Muscle of back (tissue), 13 donors: ENCODE results near the gene TMSB10. TPM values are rescaled to one million over a fixed set of nuclear protein-coding genes. Genes with fewer than 3 reads are reported as not detected.
"Not testable (repeated sequence)": the region's sequence is repeated elsewhere in the genome, so short reads cannot be mapped to it uniquely, and the experiment has no call there.

Experiments
- DNase-seq, 3 donors: peaks; one replicate each; pipeline versions ENCODE4 v3.0.0 to v3.0.0-alpha.2; 2013
- long read RNA-seq, 9 donors: transcript quantifications; one replicate each; lab custom pipeline, GENCODE V29; 2026
- polyA plus RNA-seq, 10 donors: library from polyadenylated mRNA; unstranded; fragments of 120-200 nt; gene quantifications; one replicate each; pipeline ENCODE4 v1.2.1, GENCODE V29; 2013; ENCODE audit not compliant: insufficient read length in 10 of 10

The TMSB10 gene
- polyA plus RNA-seq, result 1,000 to 10,000 TPM; 1,032 to 1,730 (median 1,254) TPM
- long read RNA-seq, donor 1, transcript TMSB10-201 (3 exons, 496 nt), result major isoform, 1,249 of 1,430 reads
- long read RNA-seq, donor 1, partial matches to known transcripts, result 129 of 1,430 reads
- long read RNA-seq, donor 1, other reads (novel, unspliced or antisense), result 52 of 1,430 reads
- long read RNA-seq, donor 2, transcript TMSB10-201 (3 exons, 496 nt), result major isoform, 1,122 of 1,240 reads
- long read RNA-seq, donor 2, partial matches to known transcripts, result 96 of 1,240 reads
- long read RNA-seq, donor 2, other reads (novel, unspliced or antisense), result 22 of 1,240 reads
- long read RNA-seq, donor 3, transcript TMSB10-201 (3 exons, 496 nt), result major isoform, 5 of 5 reads
- long read RNA-seq, donor 3, partial matches to known transcripts, result 0 of 5 reads
- long read RNA-seq, donor 3, other reads (novel, unspliced or antisense), result 0 of 5 reads
- long read RNA-seq, donor 4, transcript TMSB10-201 (3 exons, 496 nt), result major isoform, 1,007 of 1,148 reads
- long read RNA-seq, donor 4, partial matches to known transcripts, result 111 of 1,148 reads
- long read RNA-seq, donor 4, other reads (novel, unspliced or antisense), result 30 of 1,148 reads
- long read RNA-seq, donor 5, transcript TMSB10-201 (3 exons, 496 nt), result major isoform, 2,569 of 2,859 reads
- long read RNA-seq, donor 5, partial matches to known transcripts, result 154 of 2,859 reads
- long read RNA-seq, donor 5, other reads (novel, unspliced or antisense), result 136 of 2,859 reads
- long read RNA-seq, donor 6, transcript TMSB10-201 (3 exons, 496 nt), result major isoform, 1,348 of 1,491 reads
- long read RNA-seq, donor 6, partial matches to known transcripts, result 86 of 1,491 reads
- long read RNA-seq, donor 6, other reads (novel, unspliced or antisense), result 57 of 1,491 reads
- long read RNA-seq, donor 7, transcript TMSB10-201 (3 exons, 496 nt), result major isoform, 904 of 1,012 reads
- long read RNA-seq, donor 7, partial matches to known transcripts, result 91 of 1,012 reads
- long read RNA-seq, donor 7, other reads (novel, unspliced or antisense), result 17 of 1,012 reads
- long read RNA-seq, donor 8, transcript TMSB10-201 (3 exons, 496 nt), result major isoform, 1,181 of 1,342 reads
- long read RNA-seq, donor 8, partial matches to known transcripts, result 108 of 1,342 reads
- long read RNA-seq, donor 8, other reads (novel, unspliced or antisense), result 53 of 1,342 reads
- long read RNA-seq, donor 9, transcript TMSB10-201 (3 exons, 496 nt), result major isoform, 264 of 279 reads
- long read RNA-seq, donor 9, partial matches to known transcripts, result 15 of 279 reads
- long read RNA-seq, donor 9, other reads (novel, unspliced or antisense), result 0 of 279 reads

DNA sequence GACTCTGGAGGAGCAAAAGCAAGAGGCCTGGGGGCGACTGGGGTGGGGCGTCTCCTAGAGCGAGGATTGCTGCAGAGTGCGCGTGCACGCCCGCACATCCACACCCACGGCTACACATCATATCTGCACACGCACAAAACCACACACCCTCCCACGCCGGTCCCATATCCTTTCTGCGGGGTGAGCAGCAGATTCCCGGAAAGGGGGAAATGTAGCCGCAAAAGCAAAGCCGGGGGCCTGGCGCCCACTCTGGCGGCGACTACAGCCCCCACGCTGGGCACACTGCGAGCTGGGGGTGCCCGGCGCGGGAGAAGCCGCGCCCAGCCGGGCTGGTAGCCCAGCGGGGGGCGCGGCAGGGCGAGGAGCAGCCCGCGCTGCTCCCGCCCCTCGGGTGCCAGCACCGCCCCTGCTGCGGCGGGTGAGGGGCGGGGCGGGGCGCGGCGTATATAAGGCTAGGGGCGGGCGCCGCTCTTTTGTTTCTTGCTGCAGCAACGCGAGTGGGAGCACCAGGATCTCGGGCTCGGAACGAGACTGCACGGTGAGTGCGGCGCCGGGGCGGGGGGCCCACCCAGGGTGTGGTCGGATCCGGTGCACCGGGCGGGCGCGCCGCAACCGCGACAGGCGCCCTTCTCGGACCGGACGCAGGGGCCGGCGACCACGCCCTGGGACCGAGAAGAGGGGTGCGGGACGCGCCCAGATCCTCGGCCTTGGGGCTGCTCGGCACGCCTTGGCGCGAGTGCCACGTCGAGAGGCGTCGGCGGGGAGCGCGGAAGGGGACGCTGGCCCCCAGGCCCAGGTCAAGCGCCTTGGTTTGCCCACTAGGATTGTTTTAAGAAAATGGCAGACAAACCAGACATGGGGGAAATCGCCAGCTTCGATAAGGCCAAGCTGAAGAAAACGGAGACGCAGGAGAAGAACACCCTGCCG is at the start of gene TMSB10:
Gene TMSB10, plus strand, starts transcription at position 476 of the 927 bp plus-strand sequence.
- peak; percentile 88 to 95 (median 89) for DNase-seq

- DNase-seq, result no peak
These were observed 49.7 kb upstream of the TMSB10 start for GRCh38 chr2:84855731-84856130.

DNA sequence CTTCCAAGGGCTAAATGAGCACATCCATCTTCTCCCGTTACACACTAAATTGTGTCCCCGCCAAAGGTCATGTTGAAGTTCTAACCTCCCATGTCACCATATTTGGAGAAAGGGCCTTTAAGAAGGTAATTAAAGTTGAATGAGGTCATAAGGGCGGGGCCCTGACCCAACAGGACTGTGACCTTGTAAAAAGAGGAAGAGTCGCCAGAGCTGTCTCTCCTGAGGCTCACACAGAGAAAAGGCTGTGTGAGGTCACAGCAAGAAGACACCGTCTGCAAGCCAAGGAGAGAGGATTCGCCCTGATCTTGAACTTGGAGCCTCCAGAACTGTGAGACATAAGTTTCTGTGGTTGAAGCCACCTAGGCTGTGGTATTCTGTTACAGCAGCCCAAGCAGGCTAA is 48.7 kb upstream of the TMSB10 start:
- no peak for DNase-seq

GRCh38 chr2:84857566-84857965 is 47.9 kb upstream of the TMSB10 start:
- no peak for DNase-seq

- DNase-seq, result no peak
These were observed 47.3 kb upstream of the TMSB10 start for GRCh38 chr2:84858123-84858522.

DNA sequence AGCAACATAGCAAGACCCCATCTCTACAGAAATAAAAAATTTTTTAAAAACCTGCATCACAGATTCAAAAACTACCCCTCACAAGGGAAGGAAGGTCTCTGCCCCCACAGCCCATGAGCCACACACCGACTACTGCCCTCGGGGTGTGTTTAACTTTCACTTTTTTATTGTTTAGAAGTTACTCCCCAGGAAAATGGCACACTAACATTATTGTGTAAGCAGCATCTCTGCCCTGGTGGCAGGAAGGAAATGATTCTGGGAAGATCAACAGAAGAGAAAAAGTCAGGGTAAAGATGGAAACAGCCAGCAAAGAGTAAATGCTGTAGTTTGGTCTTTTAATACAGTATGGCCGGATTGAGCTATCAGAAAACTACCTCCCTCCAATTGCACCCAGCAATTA is 46.5 kb upstream of the TMSB10 start:
- DNase-seq, result no peak

DNA sequence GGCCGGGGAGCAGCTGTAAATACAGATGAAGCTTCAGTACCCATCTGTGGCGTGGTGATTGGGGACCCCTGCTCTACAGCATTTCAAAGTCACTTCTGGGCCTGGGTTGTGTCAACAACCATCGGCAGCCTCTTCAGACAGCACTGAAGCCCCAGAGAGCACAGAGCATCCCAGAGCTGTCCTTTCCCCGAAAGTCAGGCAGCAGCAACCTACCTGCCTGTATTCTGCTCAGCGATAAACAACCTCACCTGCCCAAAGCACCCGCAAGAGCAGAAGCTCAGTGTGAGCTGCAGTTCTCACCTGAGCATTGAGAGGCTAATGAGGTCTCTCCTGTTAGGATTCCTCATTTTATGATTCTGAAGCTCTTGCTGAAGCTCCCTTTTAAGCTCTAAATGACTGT is 43.9 kb upstream of the TMSB10 start:
- no peak for DNase-seq

GRCh38 chr2:84862006-84862405 is 43.5 kb upstream of the TMSB10 start:
- DNase-seq, result no peak

DNA sequence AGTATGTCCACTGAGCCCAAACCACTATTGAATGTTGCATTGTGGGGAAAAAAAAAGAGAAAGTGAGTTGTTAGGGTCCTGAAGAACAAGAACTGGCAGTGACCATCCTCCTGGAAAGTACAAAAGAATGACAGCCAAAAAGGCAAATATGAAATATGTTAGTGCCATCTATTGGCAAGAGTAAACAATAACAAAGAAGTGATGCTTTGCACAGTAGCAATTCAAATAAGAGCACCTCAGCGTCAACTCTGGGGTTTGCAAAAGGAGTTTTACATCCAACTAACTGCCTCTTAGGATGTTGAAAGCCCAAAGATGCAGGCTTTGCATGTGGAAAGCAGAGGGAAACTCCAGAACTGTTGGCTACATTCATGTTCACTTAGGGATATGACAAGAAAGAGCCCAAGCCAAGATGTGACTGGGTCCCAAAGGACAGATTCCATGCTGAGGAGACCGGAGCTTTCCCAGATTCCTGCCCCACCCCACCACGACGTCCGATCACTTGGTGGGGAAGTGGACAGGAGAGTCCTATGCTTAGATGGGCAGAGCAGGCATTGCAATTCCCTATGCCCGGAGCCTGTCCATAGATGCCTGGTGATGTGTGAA is 40.2 kb upstream of the TMSB10 start:
- no peak for DNase-seq

GRCh38 chr2:84866122-84866521 is 39.3 kb upstream of the TMSB10 start:
- no peak for DNase-seq

- not testable (repeated sequence) for DNase-seq
These were observed 37.1 kb upstream of the TMSB10 start for GRCh38 chr2:84868327-84868726.

DNA sequence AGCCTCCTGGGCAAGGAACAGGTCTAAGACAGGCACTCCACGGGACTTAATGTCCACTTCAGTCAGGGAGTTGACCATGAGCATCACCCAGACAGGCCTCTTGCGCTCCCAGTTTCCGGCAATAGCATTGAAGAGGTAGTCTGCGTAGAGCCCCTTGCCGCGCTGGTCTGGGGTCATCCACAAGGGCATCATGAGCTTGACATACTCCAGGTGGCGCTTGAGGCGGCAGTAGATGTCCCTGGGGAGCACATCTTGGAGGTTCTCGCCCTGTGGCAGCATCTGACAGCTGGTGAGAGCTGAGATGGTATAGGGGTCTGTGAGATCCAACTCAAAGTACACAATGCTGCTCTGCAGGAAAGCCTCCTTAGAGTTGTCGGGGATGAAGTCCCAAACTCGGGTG is 35.1 kb upstream of the TMSB10 start:
- DNase-seq, result no peak

DNA sequence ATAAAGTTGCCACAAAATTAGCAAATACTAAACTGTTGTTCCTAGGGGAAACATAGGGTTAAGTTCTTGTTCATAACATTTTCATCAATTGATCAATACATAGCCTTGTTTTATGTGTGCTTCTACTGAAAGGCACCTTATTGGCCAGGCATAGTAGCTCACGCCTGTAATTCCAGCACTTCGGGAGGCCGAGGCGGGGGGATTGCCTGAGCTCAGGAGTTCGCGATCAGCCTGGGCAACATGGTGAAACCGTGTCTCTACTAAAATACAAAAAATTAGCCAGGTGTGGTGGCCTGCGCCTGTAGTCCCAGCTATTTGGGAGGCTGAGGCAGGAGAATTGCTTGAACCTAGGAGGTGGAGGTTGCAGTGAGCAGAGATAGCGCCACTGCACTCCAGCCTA is 32.8 kb upstream of the TMSB10 start:
- not testable (repeated sequence) for DNase-seq

DNA sequence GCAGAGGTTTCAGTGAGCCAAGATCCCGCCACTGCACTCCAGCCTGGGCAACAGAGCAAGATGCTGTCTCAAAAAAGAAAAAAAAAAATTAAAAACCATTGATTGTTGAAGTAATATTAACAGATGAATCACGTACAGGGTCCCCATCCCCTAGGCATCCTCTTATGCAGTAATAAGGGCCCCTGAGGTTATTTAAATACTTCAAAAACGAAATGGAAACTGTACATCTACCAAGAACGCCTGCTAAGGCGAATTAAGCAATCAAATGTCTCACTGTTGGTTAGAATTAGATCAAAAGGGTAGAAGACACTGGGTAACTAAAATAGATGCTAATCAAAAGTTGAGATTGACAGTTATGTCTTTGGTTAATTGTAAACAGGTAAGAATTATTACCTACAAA is 32.1 kb upstream of the TMSB10 start:
- DNase-seq, result no peak

- no peak for DNase-seq
These were observed 30.9 kb upstream of the TMSB10 start for GRCh38 chr2:84874381-84875212.

DNA sequence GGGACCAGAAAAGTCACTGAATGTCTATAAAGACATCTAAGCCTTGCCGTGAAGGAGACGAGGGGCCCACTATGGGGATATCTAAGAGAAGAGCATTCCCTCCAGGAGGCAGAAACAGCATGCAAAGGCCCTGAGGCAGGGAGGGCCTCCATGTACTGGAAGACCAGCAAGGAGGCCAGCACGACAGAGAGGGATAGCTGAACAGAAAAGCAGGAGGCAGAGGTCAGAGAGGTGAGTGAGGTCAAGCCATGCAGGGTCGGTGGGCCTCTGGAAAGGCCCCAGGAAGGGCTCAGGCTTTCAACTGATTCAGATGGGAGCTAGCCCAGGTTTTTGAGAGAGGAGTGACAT is 30.3 kb upstream of the TMSB10 start:
- DNase-seq, result no peak

- not testable (repeated sequence) for DNase-seq
These were observed 29.8 kb upstream of the TMSB10 start for GRCh38 chr2:84875619-84876018.

GRCh38 chr2:84876369-84876768 is 29.1 kb upstream of the TMSB10 start:
- no peak for DNase-seq

GRCh38 chr2:84878459-84878858 is 27.0 kb upstream of the TMSB10 start:
- no peak for DNase-seq
